Caco-2 (cell line): Measurements from ENCODE around the gene SMIM45.
A peak's percentile ranks its signal among the peaks of the same experiment; 100 is the strongest.

Experiments used
- BruUV-seq: library from RNA; stranded (reverse); fragments of 400-500 nt; replicated peaks from 2 replicates; lab custom pipeline; 2021; lab: Mats Ljungman, UMichigan
- CTCF ChIA-PET: fragments of 300-600 bp; sonication (Branson Sonifier 250); formaldehyde crosslinking; loops from one replicate; lab custom pipeline; 2022; ENCODE audit warnings: antibody characterized with exemption; lab: Charles Lee
- POLR2A ChIA-PET: fragments of 300-600 bp; sonication (Branson Sonifier 250); formaldehyde crosslinking; loops from one replicate; lab custom pipeline; 2022; ENCODE audit warnings: antibody characterized with exemption; lab: Charles Lee
- DNase-seq, 2 experiments: peaks; one replicate each; pipeline versions ENCODE4 v3.0.0 to v3.0.0-alpha.2; 2020 to 2022
- H3K27me3 ChIP-seq: replicated peaks from 2 replicates; pipeline ENCODE4 v1.6.0; 2011; ENCODE audit warnings: low read length; ENCODE audit not compliant: control insufficient read depth, insufficient read depth
- H3K36me3 ChIP-seq: 2 replicates; pipeline ENCODE4 v1.5.1; 2011; ENCODE audit warnings: low read length; ENCODE audit not compliant: control insufficient read depth, insufficient read depth
- H3K4me1 ChIP-seq: fragments of 250-450 bp; sonication (Bioruptor Pico); 2 replicates; pipeline ENCODE4 v1.5.1; 2020; ENCODE audit warnings: mild to moderate bottlenecking
- H3K4me3 ChIP-seq: 2 replicates; pipeline ENCODE4 v1.5.1; 2011; ENCODE audit warnings: low read depth, mild to moderate bottlenecking, control low read depth, low read length
- H3K9me3 ChIP-seq: fragments of 250-450 bp; sonication (Bioruptor Pico); 2 replicates; pipeline ENCODE4 v1.5.1; 2020; ENCODE audit warnings: mild to moderate bottlenecking, moderate library complexity
- H3K27ac Mint-ChIP-seq: one replicate; pipeline ENCODE4 v1.8.0; 2022; ENCODE audit warnings: mixed read lengths; ENCODE audit not compliant: unreplicated experiment
- H3K27me3 Mint-ChIP-seq: one replicate; pipeline ENCODE4 v1.8.0; 2022; ENCODE audit warnings: mixed read lengths; ENCODE audit not compliant: insufficient read depth, unreplicated experiment
- H3K36me3 Mint-ChIP-seq: one replicate; pipeline ENCODE4 v1.8.0; 2022; ENCODE audit warnings: mild to moderate bottlenecking, mixed read lengths; ENCODE audit not compliant: insufficient read depth, unreplicated experiment
- H3K4me1 Mint-ChIP-seq: one replicate; pipeline ENCODE4 v1.8.0; 2022; ENCODE audit warnings: low read depth, mixed read lengths; ENCODE audit not compliant: unreplicated experiment
- H3K4me3 Mint-ChIP-seq: one replicate; pipeline ENCODE4 v1.8.0; 2022; ENCODE audit warnings: mild to moderate bottlenecking, moderate library complexity, mixed read lengths; ENCODE audit not compliant: unreplicated experiment
- H3K9me3 Mint-ChIP-seq: one replicate; pipeline ENCODE4 v1.8.0; 2022; ENCODE audit warnings: mixed read lengths; ENCODE audit not compliant: unreplicated experiment
- CTCF ChIP-seq, 2 experiments: fragments of 200-600 bp in 1 of 2; IDR thresholded peaks; 1 replicate in 1 of 2; 2 replicates in 1 of 2; pipeline versions ENCODE4 v1.5.1 to v1.8.0; 2011 to 2022; ENCODE audit warnings: antibody characterized with exemption in 1 of 2, control low read depth in 1 of 2, inconsistent platforms in 1 of 2, low read depth in 1 of 2, low read length in 1 of 2, mild to moderate bottlenecking in 1 of 2, moderate library complexity in 1 of 2; ENCODE audit not compliant: insufficient read depth in 1 of 2, severe bottlenecking in 1 of 2, unreplicated experiment in 1 of 2
- intact Hi-C: fragments of 100-400 bp; cut with micrococcal nuclease; formaldehyde crosslinking; loops from one replicate; pipeline ENCODE4 v1.10.0; 2022; ENCODE audit not compliant: unreplicated experiment

SMIM45 gene

GRCh38 chr22:41912338-41913039 is 39.5 kb upstream of the SMIM45 start:
- DNase-seq = peak in 1 of 2 experiments; percentile 27
- Mint-ChIP-seq H3K36me3 (peaks cover 29% of the 10 kb centered on the region), H3K4me3 (peak overlapping the region; percentile 31), H3K27me3 (peaks cover 22% of the 10 kb centered on the region), H3K9me3 (no peaks in the 10 kb centered on the region), H3K4me1 (peaks cover 7% of the 10 kb centered on the region), H3K27ac (no peak overlapping the region)
- TF ChIP-seq CTCF (IDR thresholded peaks at IDR 0.05; ENCODE audit: insufficient read depth in 1 of 2, low read depth in 1 of 2, low read length in 1 of 2, severe bottlenecking in 1 of 2, unreplicated experiment in 1 of 2) = no peak
- Histone ChIP-seq H3K27me3 (no peaks in the 10 kb centered on the region; the same call in 1 of the 2 replicates), H3K36me3 (no peaks in the 10 kb centered on the region), H3K4me1 (no peaks in the 10 kb centered on the region), H3K9me3 (no peaks in the 10 kb centered on the region), H3K4me3 (no peak overlapping the region)
- BruUV-seq = no TSS peak
- intact Hi-C loops = no loop called here
- CTCF ChIA-PET = interaction anchor here (1.1 to 2.8 kb wide), 2 partner anchors 13 to 27 kb away, joined by 3 to 13 read pairs; no protein-coding TSS in a partner anchor
- POLR2A ChIA-PET = no interaction called here

GRCh38 chr22:41913040-41913719 is 38.8 kb upstream of the SMIM45 start:
- POLR2A ChIA-PET = no interaction called here
- Mint-ChIP-seq H3K27me3 (peaks cover 22% of the 10 kb centered on the region), H3K4me3 (peak overlapping the region; percentile 64), H3K27ac (no peak overlapping the region), H3K4me1 (peaks cover 7% of the 10 kb centered on the region), H3K36me3 (peaks cover 24% of the 10 kb centered on the region), H3K9me3 (no peaks in the 10 kb centered on the region)
- H3K4me1 ChIP-seq = no peaks in the 10 kb centered on the region
- BruUV-seq = no TSS peak
- H3K27me3 ChIP-seq = no peaks in the 10 kb centered on the region; the same call in 1 of the 2 replicates
- H3K36me3 ChIP-seq = no peaks in the 10 kb centered on the region
- intact Hi-C loops = no loop called here
- no peak overlapping the region for H3K4me3 ChIP-seq
- no peak for TF ChIP-seq CTCF (IDR thresholded peaks at IDR 0.05; ENCODE audit: insufficient read depth in 1 of 2, low read depth in 1 of 2, low read length in 1 of 2, severe bottlenecking in 1 of 2, unreplicated experiment in 1 of 2)
- DNase-seq = no peak
- no peaks in the 10 kb centered on the region for H3K9me3 ChIP-seq
- CTCF ChIA-PET = interaction anchor here (0.6 to 2.8 kb wide), 2 partner anchors 12 to 216 kb away, joined by 3 to 13 read pairs; no protein-coding TSS in a partner anchor

GRCh38 chr22:41913842-41914534 is 38.0 kb upstream of the SMIM45 start:
- H3K36me3 ChIP-seq = no peaks in the 10 kb centered on the region
- no TSS peak for BruUV-seq
- Mint-ChIP-seq H3K27me3 (peaks cover 22% of the 10 kb centered on the region), H3K4me3 (peak overlapping the region; percentile 64), H3K36me3 (peaks cover 16% of the 10 kb centered on the region), H3K9me3 (no peaks in the 10 kb centered on the region), H3K27ac (no peak overlapping the region), H3K4me1 (peaks cover 7% of the 10 kb centered on the region)
- H3K27me3 ChIP-seq = no peaks in the 10 kb centered on the region; the same call in 1 of the 2 replicates
- no peaks in the 10 kb centered on the region for H3K4me1 ChIP-seq
- H3K4me3 ChIP-seq = peak overlapping the region; percentile 24
- ChIA-PET POLR2A (no interaction called here), CTCF (interaction anchor here (2.7 to 2.8 kb wide), 2 partner anchors 11 to 12 kb away, joined by 10 to 13 read pairs; no protein-coding TSS in a partner anchor)
- intact Hi-C loops = no loop called here
- no peak for TF ChIP-seq CTCF (IDR thresholded peaks at IDR 0.05; ENCODE audit: insufficient read depth in 1 of 2, low read depth in 1 of 2, low read length in 1 of 2, severe bottlenecking in 1 of 2, unreplicated experiment in 1 of 2)
- DNase-seq = no peak
- H3K9me3 ChIP-seq = no peaks in the 10 kb centered on the region
